OCI-M1 (cell line): Measurements from ENCODE around the gene NOTO.

Experiments
- DNase-seq: peaks from one replicate; lab custom pipeline; 2025; lab: John Stamatoyannopoulos, UW

Gene NOTO

GRCh38 chr2:73257425-73258125 lies 55.2 kb downstream of the NOTO start:
- DNase-seq = peak; percentile 17

- no peak for DNase-seq
Observed at GRCh38 chr2:73258186-73258912, 56.0 kb downstream of the NOTO start.

GRCh38 chr2:73258913-73259215 lies 56.5 kb downstream of the NOTO start:
- DNase-seq = no peak

GRCh38 chr2:73259276-73259675 lies 56.9 kb downstream of the NOTO start:
- DNase-seq = no peak

- no peak for DNase-seq
Observed at GRCh38 chr2:73259704-73260337, 57.4 kb downstream of the NOTO start.

- DNase-seq = peak; percentile 9
Observed at GRCh38 chr2:73260338-73260984, 58.1 kb downstream of the NOTO start.
